Small intestine (tissue), 7 donors: ENCODE data around the gene COMMD3. TPM values are rescaled to one million over a fixed set of nuclear protein-coding genes. Genes with fewer than 3 reads are reported as not detected.
A peak's percentile ranks its signal among the peaks of the same experiment; 100 is the strongest.

ENCODE experiments used
- DNase-seq, 2 donors: peaks; one replicate each; pipeline versions ENCODE4 v3.0.0 to v3.0.0-alpha.2; 2013
- FAIRE-seq: peaks from 2 replicates; lab custom pipeline; 2012; peaks lifted over from hg19 to GRCh38; lab: Jason Lieb, UNC
- H3K27ac ChIP-seq, 3 donors: one replicate each; pipeline ENCODE4 v1.5.1; 2013; ENCODE audit warnings: low read length in 2 of 3, mild to moderate bottlenecking in 2 of 3, control low read depth in 1 of 3, inconsistent platforms in 1 of 3, low read depth in 1 of 3, moderate library complexity in 1 of 3
- H3K27me3 ChIP-seq, 3 donors: one replicate each; pipeline ENCODE4 v1.6.1; 2013; ENCODE audit warnings: low read length in 3 of 3, inconsistent platforms in 1 of 3; ENCODE audit not compliant: control insufficient read depth in 3 of 3, insufficient read depth in 3 of 3
- H3K36me3 ChIP-seq, 3 donors: one replicate each; pipeline ENCODE4 v1.6.1; 2013; ENCODE audit warnings: low read length in 3 of 3, inconsistent platforms in 1 of 3, low read depth in 1 of 3, mild to moderate bottlenecking in 1 of 3, moderate library complexity in 1 of 3; ENCODE audit not compliant: control insufficient read depth in 3 of 3, insufficient read depth in 2 of 3
- H3K4me1 ChIP-seq, 3 donors: one replicate each; pipeline ENCODE4 v1.6.1; 2013; ENCODE audit warnings: low read length in 2 of 3, inconsistent platforms in 1 of 3, low read depth in 1 of 3, mild to moderate bottlenecking in 1 of 3, moderate library complexity in 1 of 3; ENCODE audit not compliant: control insufficient read depth in 3 of 3, insufficient read depth in 2 of 3
- H3K4me3 ChIP-seq, 3 donors: one replicate each; pipeline ENCODE4 v1.5.1; 2013; ENCODE audit warnings: low read length in 3 of 3, control low read depth in 1 of 3, inconsistent platforms in 1 of 3, low read depth in 1 of 3, mild to moderate bottlenecking in 1 of 3, moderate library complexity in 1 of 3
- H3K9me3 ChIP-seq, 2 donors: one replicate each; pipeline ENCODE4 v1.6.1; 2013; ENCODE audit warnings: low read depth in 1 of 2, low read length in 1 of 2; ENCODE audit not compliant: control insufficient read depth in 2 of 2, insufficient read depth in 1 of 2
- WGBS, 3 donors: extraction: QIAGEN DNeasy Blood & Tissue Kit; methylation state at CpG; one replicate each; pipeline ENCODE4 v1.1.7; 2013; 5-methylcytosine and 5-hydroxymethylcytosine counted together
- polyA plus RNA-seq, 4 donors: library from polyadenylated mRNA; stranded (reverse) in 3 of 4; unstranded in 1 of 4; fragments of 200-250 nt in 3 of 4; fragments of 120-200 nt in 1 of 4; gene quantifications; one replicate each; pipeline versions ENCODE4 v1.2.1 to v1.2.3, GENCODE V29; 2013
- donor health status: healthy with polysubstance abuse.
- donor health status: control.
- donor health status: control.
- donor health status: Bipolar disorder and iron deficiency.
- donor health status: healthy.

COMMD3 gene
- polyA plus RNA-seq, 4 donors: 44.3 to 71.8 (median 66.9) TPM

- Histone ChIP-seq H3K36me3 (no peaks in the 10 kb centered on the region), H3K9me3 (no peaks in the 10 kb centered on the region), H3K4me3 (peak overlapping the region; percentile 77 to 96 (median 93)), H3K27ac (peak overlapping the region; percentile 79 to 97 (median 84)), H3K4me1 (peaks cover 2 to 21% (median 2%) of the 10 kb centered on the region in 3 donors), H3K27me3 (peaks cover 0 to 19% (median 0%) of the 10 kb centered on the region in 3 donors)
- no peak for FAIRE-seq
- 0 to 1% (median 1%) methylated on average over 50 to 112 of the region's 114 CpGs for WGBS, 3 donors
- DNase-seq: peak; percentile 58 to 88
Observed at GRCh38 chr10:22321156-22321923, 5.2 kb downstream of the COMMD3 start.

GRCh38 chr10:22321924-22322640, 5.9 kb downstream of the COMMD3 start:
- H3K27ac ChIP-seq: peak overlapping the region in 1 of 3 donors; percentile 21
- H3K4me1 ChIP-seq: peaks cover 2 to 21% (median 2%) of the 10 kb centered on the region in 3 donors
- H3K9me3 ChIP-seq: no peaks in the 10 kb centered on the region
- no peaks in the 10 kb centered on the region for H3K36me3 ChIP-seq
- FAIRE-seq (no peak), DNase-seq (peak in 1 of 2 donors; percentile 67)
- peaks cover 0 to 19% (median 0%) of the 10 kb centered on the region in 3 donors for H3K27me3 ChIP-seq
- peak overlapping the region; percentile 59 to 96 (median 93) for H3K4me3 ChIP-seq
- WGBS, 3 donors: 2 to 3% (median 2%) methylated on average over 26 to 57 of the region's 57 CpGs

- Histone ChIP-seq H3K27me3 (peaks cover 0 to 19% (median 0%) of the 10 kb centered on the region in 3 donors), H3K4me3 (peak overlapping the region in 2 of 3 donors; percentile 59 to 93), H3K4me1 (peaks cover 2 to 20% (median 2%) of the 10 kb centered on the region in 3 donors), H3K9me3 (no peaks in the 10 kb centered on the region), H3K27ac (no peak overlapping the region), H3K36me3 (no peaks in the 10 kb centered on the region)
- 20 to 61% (median 41%) methylated on average over 5 of the region's 5 CpGs for WGBS, 3 donors
- DNase-seq (no peak), FAIRE-seq (no peak)
Observed at GRCh38 chr10:22322641-22323160, 6.5 kb downstream of the COMMD3 start.

GRCh38 chr10:22323538-22324305, 7.5 kb downstream of the COMMD3 start:
- Histone ChIP-seq H3K36me3 (no peaks in the 10 kb centered on the region), H3K27ac (no peak overlapping the region), H3K4me3 (no peak overlapping the region), H3K4me1 (peaks cover 2 to 17% (median 2%) of the 10 kb centered on the region in 3 donors), H3K9me3 (no peaks in the 10 kb centered on the region), H3K27me3 (peaks cover 0 to 19% (median 0%) of the 10 kb centered on the region in 3 donors)
- 54 to 83% (median 64%) methylated on average over 5 of the region's 5 CpGs for WGBS, 3 donors
- DNase-seq: no peak
- no peak for FAIRE-seq

GRCh38 chr10:22324413-22324812, 8.2 kb downstream of the COMMD3 start:
- DNase-seq (peak in 1 of 2 donors; percentile 21), FAIRE-seq (no peak)
- no peak overlapping the region for H3K27ac ChIP-seq
- peaks cover 0 to 19% (median 0%) of the 10 kb centered on the region in 3 donors for H3K27me3 ChIP-seq
- H3K4me1 ChIP-seq: peaks cover 2 to 17% (median 2%) of the 10 kb centered on the region in 3 donors
- H3K9me3 ChIP-seq: no peaks in the 10 kb centered on the region
- H3K36me3 ChIP-seq: peaks cover 0 to 3% (median 0%) of the 10 kb centered on the region in 3 donors
- 42 to 61% (median 53%) methylated on average over 4 of the region's 4 CpGs for WGBS, 3 donors
- peak overlapping the region in 1 of 3 donors; percentile 78 for H3K4me3 ChIP-seq

- DNase-seq (no peak), FAIRE-seq (no peak)
- H3K4me1 ChIP-seq: peaks cover 2 to 12% (median 2%) of the 10 kb centered on the region in 3 donors
- peaks cover 0 to 3% (median 0%) of the 10 kb centered on the region in 3 donors for H3K36me3 ChIP-seq
- 1 to 4% (median 1%) methylated on average over 9 of the region's 9 CpGs for WGBS, 3 donors
- H3K4me3 ChIP-seq: peak overlapping the region; percentile 59 to 78 (median 64)
- no peaks in the 10 kb centered on the region for H3K9me3 ChIP-seq
- H3K27ac ChIP-seq: peak overlapping the region in 1 of 3 donors; percentile 31
- H3K27me3 ChIP-seq: peaks cover 0 to 19% (median 0%) of the 10 kb centered on the region in 3 donors
Observed at GRCh38 chr10:22324893-22325271, 8.7 kb downstream of the COMMD3 start.

GRCh38 chr10:22325272-22326144, 9.3 kb downstream of the COMMD3 start:
- Histone ChIP-seq H3K36me3 (peaks cover 0 to 3% (median 0%) of the 10 kb centered on the region in 3 donors), H3K27me3 (peaks cover 0 to 19% (median 0%) of the 10 kb centered on the region in 3 donors), H3K4me3 (peak overlapping the region; percentile 59 to 78 (median 64)), H3K27ac (peak overlapping the region in 1 of 3 donors; percentile 14), H3K4me1 (peaks cover 2 to 11% (median 2%) of the 10 kb centered on the region in 3 donors), H3K9me3 (no peaks in the 10 kb centered on the region)
- 0 to 2% (median 1%) methylated on average over 42 to 92 of the region's 92 CpGs for WGBS, 3 donors
- peak; percentile 46 to 79 for DNase-seq
- FAIRE-seq: no peak
